PC-3 (cell line): ENCODE measurements around the gene TRAF5. TPM values are rescaled to one million over a fixed set of nuclear protein-coding genes. Genes with fewer than 3 reads are reported as not detected.
A peak's percentile ranks its signal among the peaks of the same experiment; 100 is the strongest.

Experiments used
- ATAC-seq: fragments of 200-7000 bp; cut with Tn5 transposase; 2 replicates; pipeline ENCODE4 v1.9.1; 2020; ENCODE audit warnings: mild to moderate bottlenecking, moderate library complexity
- Bru-seq: library from RNA; stranded (reverse); fragments of 400-500 nt; gene quantifications from one replicate; lab custom pipeline; 2021; lab: Mats Ljungman, UMichigan
- BruChase-seq, 2 experiments: library from RNA; stranded (reverse); fragments of 400-500 nt; gene quantifications; one replicate each; lab custom pipeline; 2021; lab: Mats Ljungman, UMichigan
- BruUV-seq: library from RNA; stranded (reverse); fragments of 400-500 nt; replicated peaks from 2 replicates; lab custom pipeline; 2021; lab: Mats Ljungman, UMichigan
- CTCF ChIA-PET: fragments of 300-600 bp; sonication (Branson Sonifier 250); formaldehyde crosslinking; loops from one replicate; lab custom pipeline; 2022; ENCODE audit warnings: antibody characterized with exemption; lab: Charles Lee
- POLR2A ChIA-PET: fragments of 300-600 bp; sonication (Branson Sonifier 250); formaldehyde crosslinking; loops from one replicate; lab custom pipeline; 2022; ENCODE audit warnings: antibody characterized with exemption; ENCODE audit not compliant: unreplicated experiment; lab: Charles Lee
- DNase-seq: peaks from one replicate; pipeline ENCODE4 v3.0.0-alpha.2; 2015
- H2AFZ ChIP-seq: fragments of 300-600 bp; sonication (generic); 2 replicates; pipeline ENCODE4 v1.6.0; 2016; ENCODE audit warnings: antibody characterized with exemption, low read length
- H3F3A ChIP-seq: fragments of 300-600 bp; sonication (generic); one replicate; pipeline ENCODE4 v1.6.0; 2017; ENCODE audit warnings: antibody characterized with exemption, low read length, control low read depth, mild to moderate bottlenecking; ENCODE audit not compliant: unreplicated experiment
- H3K27ac ChIP-seq: fragments of 300-600 bp; sonication (generic); 2 replicates; pipeline ENCODE4 v1.5.1; 2016; ENCODE audit warnings: mild to moderate bottlenecking, low read length
- H3K27me3 ChIP-seq: fragments of 300-600 bp; sonication (generic); 2 replicates; pipeline ENCODE4 v1.6.1; 2016; ENCODE audit warnings: low read length, mixed read lengths
- H3K36me3 ChIP-seq: fragments of 300-600 bp; sonication (generic); 2 replicates; pipeline ENCODE4 v1.6.1; 2016; ENCODE audit warnings: low read depth, mixed run types, low read length, mixed read lengths
- H3K4me1 ChIP-seq: fragments of 300-600 bp; sonication (generic); 2 replicates; pipeline ENCODE4 v1.5.1; 2016; ENCODE audit warnings: low read length; ENCODE audit not compliant: insufficient read depth
- H3K4me2 ChIP-seq: fragments of 300-600 bp; sonication (generic); 2 replicates; pipeline ENCODE4 v1.6.0; 2016; ENCODE audit warnings: low read length
- H3K4me3 ChIP-seq: fragments of 300-600 bp; sonication (generic); 2 replicates; pipeline ENCODE4 v1.5.1; 2016; ENCODE audit warnings: mild to moderate bottlenecking, low read length, mixed read lengths
- H3K79me2 ChIP-seq: fragments of 300-600 bp; sonication (generic); 2 replicates; pipeline ENCODE4 v1.6.1; 2017; ENCODE audit warnings: low read length, mixed read lengths
- H3K9ac ChIP-seq: fragments of 300-600 bp; sonication (generic); 2 replicates; pipeline ENCODE4 v1.6.0; 2016; ENCODE audit warnings: mild to moderate bottlenecking, low read length
- H3K9me2 ChIP-seq: fragments of 300-600 bp; sonication (generic); replicated peaks from 2 replicates; pipeline ENCODE4 v1.6.1; 2016; ENCODE audit warnings: mixed run types, low read length, mixed read lengths
- H3K9me3 ChIP-seq: fragments of 300-600 bp; sonication (generic); 2 replicates; pipeline ENCODE4 v1.6.1; 2016; ENCODE audit warnings: low read length, mixed read lengths
- H4K20me1 ChIP-seq: fragments of 300-600 bp; sonication (generic); 2 replicates; pipeline ENCODE4 v1.6.1; 2016; ENCODE audit warnings: low read length, mixed read lengths
- CTCF ChIP-seq: fragments of 300-600 bp; sonication (generic); conservative IDR thresholded peaks from 2 replicates; pipeline ENCODE4 v1.5.1; 2017; ENCODE audit warnings: antibody characterized with exemption, low read depth, mild to moderate bottlenecking, low read length
- EZH2 ChIP-seq: fragments of 300-600 bp; sonication (generic); IDR thresholded peaks from one replicate; pipeline ENCODE4 v1.6.1; 2017; ENCODE audit warnings: antibody characterized with exemption, mild to moderate bottlenecking, low read length; ENCODE audit not compliant: unreplicated experiment
- EZH2phosphoT487 ChIP-seq: fragments of 300-600 bp; sonication (generic); IDR thresholded peaks from 2 replicates; pipeline ENCODE4 v1.6.1; 2018; ENCODE audit warnings: mild to moderate bottlenecking, antibody characterized with exemption, low read length, borderline replicate concordance
- intact Hi-C: fragments of 100-400 bp; cut with micrococcal nuclease; formaldehyde crosslinking; loops from 2 replicates; pipeline ENCODE4 v1.9.0; 2023
- long read RNA-seq: library from polyadenylated mRNA; unstranded; transcript quantifications from one replicate; pipeline ENCODE4 v2.0.0, GENCODE V29; 2021; ENCODE audit not compliant: unreplicated experiment
- total RNA-seq: library from RNA; depleted of rRNA; stranded (reverse); fragments of >200 nt; gene quantifications from 2 replicates; pipeline ENCODE4 v1.2.3, GENCODE V29; 2014; rRNA removed

TRAF5 gene
- 5.1 and 12.2 TPM in 2 replicates for total RNA-seq
- percentile 50 among the genes with signal in this experiment for Bru-seq, nascent RNA
- percentile 47 among the genes with signal in this experiment for BruChase-seq, experiment 1, labeled RNA remaining after a 6-hour chase
- BruChase-seq, experiment 2, labeled RNA remaining after a 2-hour chase = percentile 54 among the genes with signal in this experiment
- long read RNA-seq, transcript TRAF5-201 (11 exons, 3,972 nt) = major isoform, 5 of 8 reads
- long read RNA-seq, partial matches to known transcripts = 0 of 8 reads
- long read RNA-seq, other reads (novel, unspliced or antisense) = 2 of 8 reads

GRCh38 chr1:211326528-211327345 lies at the start of gene TRAF5:
Gene TRAF5 (plus strand): TSS chr1:211326833. CDS start chr1:211353240, 26,407 bp downstream.
- Histone ChIP-seq H3F3A (no peaks in the 10 kb centered on the region), H3K36me3 (no peaks in the 10 kb centered on the region), H3K9me2 (no peaks in the 10 kb centered on the region), H3K4me3 (peak within 1 kb of the TSS; percentile 71), H3K4me1 (peaks cover 28% of the 10 kb centered on the region), H3K27ac (no peak within 1 kb of the TSS), H3K4me2 (peak within 1 kb of the TSS; percentile 91), H3K27me3 (no peaks in the 10 kb centered on the region), H2AFZ (peak within 1 kb of the TSS; percentile 93), H3K9me3 (no peaks in the 10 kb centered on the region), H4K20me1 (no peaks in the 10 kb centered on the region), H3K9ac (peak within 1 kb of the TSS; percentile 62), H3K79me2 (no peaks in the 10 kb centered on the region)
- intact Hi-C loops = loop anchor here (2.0 kb wide), 1 partner anchor 56 kb away; no protein-coding TSS in a partner anchor
- BruUV-seq = no TSS peak
- ChIA-PET POLR2A (interaction anchor here (0.9 kb wide), 1 partner anchor 56 kb away, joined by 3 read pairs; no protein-coding TSS in a partner anchor), CTCF (interaction anchor here (0.7 kb wide), 1 partner anchor 298 kb away, joined by 3 read pairs; no protein-coding TSS in a partner anchor)
- peak; percentile 30 for DNase-seq
- TF ChIP-seq EZH2 = no peak
- peak; percentile 63 for ATAC-seq

- Histone ChIP-seq H3K36me3 (peaks cover 34% of the 10 kb centered on the region), H3K27me3 (no peaks in the 10 kb centered on the region), H3K27ac (no peak overlapping the region), H3K4me2 (no peak overlapping the region), H3K9ac (no peak overlapping the region), H2AFZ (no peak overlapping the region), H3K9me3 (no peaks in the 10 kb centered on the region), H3K4me1 (peaks cover 6% of the 10 kb centered on the region; the same call in 1 of the 2 replicates), H3K9me2 (no peaks in the 10 kb centered on the region), H3K79me2 (no peaks in the 10 kb centered on the region), H3F3A (no peaks in the 10 kb centered on the region), H4K20me1 (no peaks in the 10 kb centered on the region), H3K4me3 (no peak overlapping the region)
- ATAC-seq (no peak), DNase-seq (no peak)
- ChIA-PET POLR2A (no interaction called here), CTCF (no interaction called here)
- TF ChIP-seq CTCF (no peak), EZH2phosphoT487 (no peak), EZH2 (no peak)
- intact Hi-C loops = no loop called here
- BruUV-seq = no TSS peak
Measured at GRCh38 chr1:211279340-211279739, 47.3 kb upstream of the TRAF5 start.

- DNase-seq (no peak), ATAC-seq (no peak)
- no peaks in the 10 kb centered on the region for H3K27me3 ChIP-seq
- H3K4me3 ChIP-seq = no peak overlapping the region
- H3K4me2 ChIP-seq = no peak overlapping the region
- no peak overlapping the region for H3K9ac ChIP-seq
- BruUV-seq = no TSS peak
- no peaks in the 10 kb centered on the region for H3F3A ChIP-seq
- no peaks in the 10 kb centered on the region for H3K79me2 ChIP-seq
- peaks cover 6% of the 10 kb centered on the region; the same call in 1 of the 2 replicates for H3K4me1 ChIP-seq
- H3K36me3 ChIP-seq = peaks cover 28% of the 10 kb centered on the region; the same call in 1 of the 2 replicates
- H4K20me1 ChIP-seq = no peaks in the 10 kb centered on the region
- H3K9me3 ChIP-seq = no peaks in the 10 kb centered on the region
- no peaks in the 10 kb centered on the region for H3K9me2 ChIP-seq
- TF ChIP-seq CTCF = no peak
- no peak for TF ChIP-seq EZH2
- no peak for TF ChIP-seq EZH2phosphoT487
- no peak overlapping the region for H2AFZ ChIP-seq
- CTCF ChIA-PET = no interaction called here
- intact Hi-C loops = no loop called here
- POLR2A ChIA-PET = no interaction called here
- peak overlapping the region; percentile 23; the same call in 1 of the 2 replicates for H3K27ac ChIP-seq
Measured at GRCh38 chr1:211280910-211281309, 45.7 kb upstream of the TRAF5 start.
